Small intestine (tissue), 7 donors: ENCODE data around the gene AEBP2. TPM values are rescaled to one million over a fixed set of nuclear protein-coding genes. Genes with fewer than 3 reads are reported as not detected.
"Not testable (repeated sequence)": the region's sequence is repeated elsewhere in the genome, so short reads cannot be mapped to it uniquely, and the experiment has no call there.

Source experiments
- DNase-seq, 2 donors: peaks; one replicate each; pipeline versions ENCODE4 v3.0.0 to v3.0.0-alpha.2; 2013
- FAIRE-seq: peaks from 2 replicates; lab custom pipeline; 2012; peaks lifted over from hg19 to GRCh38; lab: Jason Lieb, UNC
- H3K27ac ChIP-seq, 3 donors: one replicate each; pipeline ENCODE4 v1.5.1; 2013; ENCODE audit warnings: low read length in 2 of 3, mild to moderate bottlenecking in 2 of 3, control low read depth in 1 of 3, inconsistent platforms in 1 of 3, low read depth in 1 of 3, moderate library complexity in 1 of 3
- H3K27me3 ChIP-seq, 3 donors: one replicate each; pipeline ENCODE4 v1.6.1; 2013; ENCODE audit warnings: low read length in 3 of 3, inconsistent platforms in 1 of 3; ENCODE audit not compliant: control insufficient read depth in 3 of 3, insufficient read depth in 3 of 3
- H3K36me3 ChIP-seq, 3 donors: one replicate each; pipeline ENCODE4 v1.6.1; 2013; ENCODE audit warnings: low read length in 3 of 3, inconsistent platforms in 1 of 3, low read depth in 1 of 3, mild to moderate bottlenecking in 1 of 3, moderate library complexity in 1 of 3; ENCODE audit not compliant: control insufficient read depth in 3 of 3, insufficient read depth in 2 of 3
- H3K4me1 ChIP-seq, 3 donors: one replicate each; pipeline ENCODE4 v1.6.1; 2013; ENCODE audit warnings: low read length in 2 of 3, inconsistent platforms in 1 of 3, low read depth in 1 of 3, mild to moderate bottlenecking in 1 of 3, moderate library complexity in 1 of 3; ENCODE audit not compliant: control insufficient read depth in 3 of 3, insufficient read depth in 2 of 3
- H3K4me3 ChIP-seq, 3 donors: one replicate each; pipeline ENCODE4 v1.5.1; 2013; ENCODE audit warnings: low read length in 3 of 3, control low read depth in 1 of 3, inconsistent platforms in 1 of 3, low read depth in 1 of 3, mild to moderate bottlenecking in 1 of 3, moderate library complexity in 1 of 3
- H3K9me3 ChIP-seq, 2 donors: one replicate each; pipeline ENCODE4 v1.6.1; 2013; ENCODE audit warnings: low read depth in 1 of 2, low read length in 1 of 2; ENCODE audit not compliant: control insufficient read depth in 2 of 2, insufficient read depth in 1 of 2
- WGBS, 3 donors: extraction: QIAGEN DNeasy Blood & Tissue Kit; methylation state at CpG; one replicate each; pipeline ENCODE4 v1.1.7; 2013; 5-methylcytosine and 5-hydroxymethylcytosine counted together
- polyA plus RNA-seq, 4 donors: library from polyadenylated mRNA; stranded (reverse) in 3 of 4; unstranded in 1 of 4; fragments of 200-250 nt in 3 of 4; fragments of 120-200 nt in 1 of 4; gene quantifications; one replicate each; pipeline versions ENCODE4 v1.2.1 to v1.2.3, GENCODE V29; 2013
- donor health status: healthy with polysubstance abuse.
- donor health status: control.
- donor health status: control.
- donor health status: Bipolar disorder and iron deficiency.
- donor health status: healthy.

The AEBP2 gene
- polyA plus RNA-seq, 4 donors = 9.2 to 36.0 (median 9.6) TPM

GRCh38 chr12:19474147-19474546, 34.9 kb downstream of the AEBP2 start:
- no peaks in the 10 kb centered on the region for H3K4me1 ChIP-seq
- peaks cover 0 to 9% of the 10 kb centered on the region in 2 donors for H3K9me3 ChIP-seq
- peaks cover 0 to 31% (median 3%) of the 10 kb centered on the region in 3 donors for H3K36me3 ChIP-seq
- H3K27me3 ChIP-seq = no peaks in the 10 kb centered on the region
- DNase-seq = no peak
- FAIRE-seq = peak; percentile 33
- no peak overlapping the region for H3K27ac ChIP-seq
- no peak overlapping the region for H3K4me3 ChIP-seq

GRCh38 chr12:19475884-19476505, 36.7 kb downstream of the AEBP2 start:
- not testable (repeated sequence) for H3K27ac ChIP-seq, DNase-seq, H3K4me3 ChIP-seq, H3K4me1 ChIP-seq, H3K27me3 ChIP-seq, FAIRE-seq
- WGBS, 3 donors = 95 to 98% (median 96%) methylated on average over 4 of the region's 4 CpGs
- H3K36me3 ChIP-seq = peaks cover 0 to 30% (median 4%) of the 10 kb centered on the region in 3 donors
- peaks cover 0 to 15% of the 10 kb centered on the region in 2 donors for H3K9me3 ChIP-seq

GRCh38 chr12:19477071-19477470, 37.8 kb downstream of the AEBP2 start:
- FAIRE-seq = no peak
- WGBS, 3 donors = 94 to 98% (median 95%) methylated on average over 8 of the region's 8 CpGs
- no peak overlapping the region for H3K4me3 ChIP-seq

GRCh38 chr12:19480459-19480858, 41.2 kb downstream of the AEBP2 start:
- Histone ChIP-seq H3K27ac (no peak overlapping the region), H3K36me3 (peaks cover 0 to 46% (median 1%) of the 10 kb centered on the region in 3 donors), H3K9me3 (peaks cover 0 to 22% of the 10 kb centered on the region in 2 donors), H3K27me3 (no peaks in the 10 kb centered on the region), H3K4me1 (peaks cover 0 to 6% (median 0%) of the 10 kb centered on the region in 3 donors), H3K4me3 (no peak overlapping the region)
- DNase-seq (no peak), FAIRE-seq (no peak)
- 93 to 98% (median 93%) methylated on average over 1 of the region's 1 CpG for WGBS, 3 donors

More at GRCh38 chr12:19477071-19477470, 37.8 kb downstream of the AEBP2 start:
- DNase-seq = no peak
- Histone ChIP-seq H3K27me3 (no peaks in the 10 kb centered on the region), H3K36me3 (peaks cover 0 to 32% (median 4%) of the 10 kb centered on the region in 3 donors), H3K9me3 (peaks cover 0 to 20% of the 10 kb centered on the region in 2 donors), H3K4me1 (no peaks in the 10 kb centered on the region), H3K27ac (no peak overlapping the region)

GRCh38 chr12:19482036-19482435, 42.7 kb downstream of the AEBP2 start:
- Histone ChIP-seq H3K27ac (no peak overlapping the region), H3K4me1 (peaks cover 0 to 6% (median 0%) of the 10 kb centered on the region in 3 donors), H3K27me3 (no peaks in the 10 kb centered on the region), H3K4me3 (no peak overlapping the region), H3K36me3 (peaks cover 0 to 49% (median 1%) of the 10 kb centered on the region in 3 donors), H3K9me3 (peaks cover 0 to 22% of the 10 kb centered on the region in 2 donors)
- no peak for DNase-seq
- FAIRE-seq = no peak
- WGBS, 3 donors = 73 to 96% (median 89%) methylated on average over 3 of the region's 3 CpGs

GRCh38 chr12:19482551-19483109, 43.3 kb downstream of the AEBP2 start:
- WGBS, 3 donors = 75 to 92% (median 76%) methylated on average over 9 of the region's 9 CpGs
- peaks cover 0 to 52% (median 1%) of the 10 kb centered on the region in 3 donors for H3K36me3 ChIP-seq
- H3K4me1 ChIP-seq = peaks cover 0 to 6% (median 0%) of the 10 kb centered on the region in 3 donors
- peak; percentile 4 to 13 for DNase-seq
- H3K27me3 ChIP-seq = no peaks in the 10 kb centered on the region
- peaks cover 0 to 22% of the 10 kb centered on the region in 2 donors for H3K9me3 ChIP-seq
- no peak overlapping the region for H3K4me3 ChIP-seq
- peak overlapping the region in 1 of 3 donors; percentile 5 for H3K27ac ChIP-seq
- no peak for FAIRE-seq

- FAIRE-seq (no peak), DNase-seq (no peak)
- H3K4me1 ChIP-seq = peaks cover 0 to 6% (median 0%) of the 10 kb centered on the region in 3 donors
- no peak overlapping the region for H3K27ac ChIP-seq
- WGBS, 3 donors = 62 to 73% (median 72%) methylated on average over 4 of the region's 4 CpGs
- no peaks in the 10 kb centered on the region for H3K27me3 ChIP-seq
- H3K9me3 ChIP-seq = peaks cover 0 to 17% of the 10 kb centered on the region in 2 donors
- H3K36me3 ChIP-seq = peaks cover 0 to 49% (median 1%) of the 10 kb centered on the region in 3 donors
- H3K4me3 ChIP-seq = no peak overlapping the region
These were observed 44.4 kb downstream of the AEBP2 start for GRCh38 chr12:19483727-19484126.

- no peak overlapping the region for H3K27ac ChIP-seq
- H3K4me1 ChIP-seq = peaks cover 0 to 6% (median 0%) of the 10 kb centered on the region in 3 donors
- 72 to 94% (median 90%) methylated on average over 3 of the region's 3 CpGs for WGBS, 3 donors
- H3K36me3 ChIP-seq = peaks cover 0 to 48% (median 1%) of the 10 kb centered on the region in 3 donors
- FAIRE-seq = no peak
- no peak for DNase-seq
- peaks cover 0 to 12% of the 10 kb centered on the region in 2 donors for H3K9me3 ChIP-seq
- H3K4me3 ChIP-seq = no peak overlapping the region
- H3K27me3 ChIP-seq = no peaks in the 10 kb centered on the region
These were observed 45.4 kb downstream of the AEBP2 start for GRCh38 chr12:19484738-19485137.
